ENCODE results near the gene SLC38A3.

DNA sequence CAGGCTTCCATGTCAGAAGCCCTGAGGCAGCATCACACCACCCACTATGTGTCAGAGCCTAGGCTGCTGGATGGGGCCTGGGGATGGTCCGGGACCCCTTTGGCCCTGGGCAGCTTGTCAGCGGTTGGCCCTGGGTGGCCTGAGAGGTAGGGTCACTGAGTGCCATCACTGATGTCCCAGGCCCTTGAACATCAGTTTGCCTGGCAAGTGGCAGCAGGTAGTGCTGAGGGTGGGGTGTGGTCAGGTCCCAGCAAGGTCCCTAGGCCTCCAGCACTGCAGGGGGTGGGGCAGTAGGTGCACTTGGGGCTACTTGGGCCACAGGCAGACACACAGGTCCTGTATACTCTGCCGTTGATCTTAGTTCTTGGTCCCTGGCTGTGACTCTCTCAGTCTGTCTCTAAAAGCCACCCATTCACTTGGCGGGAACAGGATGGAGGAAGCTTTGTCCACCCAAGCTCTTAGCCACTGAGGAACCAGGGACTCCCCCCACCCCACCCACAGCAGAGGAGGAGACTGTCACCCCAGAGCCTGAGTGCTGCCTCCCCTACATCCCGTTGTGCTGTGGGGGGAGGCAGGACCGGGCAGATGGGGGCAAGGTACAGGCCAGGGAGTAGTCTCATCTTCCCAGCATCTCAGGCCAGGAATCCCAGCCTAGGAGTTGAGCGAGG lies 36.8 kb downstream of the SLC38A3 start:
- TF ChIP-seq, protein P1, sequence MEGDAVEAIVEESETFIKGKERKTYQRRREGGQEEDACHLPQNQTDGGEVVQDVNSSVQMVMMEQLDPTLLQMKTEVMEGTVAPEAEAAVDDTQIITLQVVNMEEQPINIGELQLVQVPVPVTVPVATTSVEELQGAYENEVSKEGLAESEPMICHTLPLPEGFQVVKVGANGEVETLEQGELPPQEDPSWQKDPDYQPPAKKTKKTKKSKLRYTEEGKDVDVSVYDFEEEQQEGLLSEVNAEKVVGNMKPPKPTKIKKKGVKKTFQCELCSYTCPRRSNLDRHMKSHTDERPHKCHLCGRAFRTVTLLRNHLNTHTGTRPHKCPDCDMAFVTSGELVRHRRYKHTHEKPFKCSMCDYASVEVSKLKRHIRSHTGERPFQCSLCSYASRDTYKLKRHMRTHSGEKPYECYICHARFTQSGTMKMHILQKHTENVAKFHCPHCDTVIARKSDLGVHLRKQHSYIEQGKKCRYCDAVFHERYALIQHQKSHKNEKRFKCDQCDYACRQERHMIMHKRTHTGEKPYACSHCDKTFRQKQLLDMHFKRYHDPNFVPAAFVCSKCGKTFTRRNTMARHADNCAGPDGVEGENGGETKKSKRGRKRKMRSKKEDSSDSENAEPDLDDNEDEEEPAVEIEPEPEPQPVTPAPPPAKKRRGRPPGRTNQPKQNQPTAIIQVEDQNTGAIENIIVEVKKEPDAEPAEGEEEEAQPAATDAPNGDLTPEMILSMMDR (IDR thresholded peaks at IDR 0.05 in 4 of 5, conservative IDR thresholded peaks at IDR 0.05 in 1 of 5) = no peak
- TF ChIP-seq POLR2A (IDR thresholded peaks at IDR 0.05) = no peak

Measured in gastrocnemius medialis (tissue), 4 donors.